GM19035 (cell line): Measurements from ENCODE around the gene ALDH1A1.
"Not testable (repeated sequence)": the region's sequence is repeated elsewhere in the genome, so short reads cannot be mapped to it uniquely, and the experiment has no call there.

Source experiments
- ATAC-seq: cut with Tn5 transposase; IDR thresholded peaks from one replicate; pipeline ENCODE4 v1.9.1; 2021; ENCODE audit not compliant: unreplicated experiment

Gene ALDH1A1

DNA sequence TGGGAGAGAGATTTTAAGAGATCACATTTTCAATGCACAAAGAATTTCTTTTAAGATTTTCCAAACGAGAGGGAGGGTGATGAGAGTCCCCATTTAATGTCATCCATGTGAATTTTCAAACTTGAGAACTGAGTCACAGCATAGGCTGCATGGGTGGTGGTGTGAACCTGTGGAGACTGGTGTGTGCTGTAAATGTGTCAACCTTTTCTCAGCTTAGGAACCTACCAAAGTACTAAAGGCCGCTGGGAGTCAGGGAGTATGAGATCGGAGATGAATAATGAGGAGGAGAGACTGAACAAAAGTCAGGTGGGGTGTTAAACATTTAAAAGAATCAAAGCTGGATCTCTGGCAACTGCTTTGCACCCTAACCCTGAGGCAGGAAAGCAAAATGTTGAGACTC lies 7.5 kb downstream of the ALDH1A1 start:
- ATAC-seq, result no peak

DNA sequence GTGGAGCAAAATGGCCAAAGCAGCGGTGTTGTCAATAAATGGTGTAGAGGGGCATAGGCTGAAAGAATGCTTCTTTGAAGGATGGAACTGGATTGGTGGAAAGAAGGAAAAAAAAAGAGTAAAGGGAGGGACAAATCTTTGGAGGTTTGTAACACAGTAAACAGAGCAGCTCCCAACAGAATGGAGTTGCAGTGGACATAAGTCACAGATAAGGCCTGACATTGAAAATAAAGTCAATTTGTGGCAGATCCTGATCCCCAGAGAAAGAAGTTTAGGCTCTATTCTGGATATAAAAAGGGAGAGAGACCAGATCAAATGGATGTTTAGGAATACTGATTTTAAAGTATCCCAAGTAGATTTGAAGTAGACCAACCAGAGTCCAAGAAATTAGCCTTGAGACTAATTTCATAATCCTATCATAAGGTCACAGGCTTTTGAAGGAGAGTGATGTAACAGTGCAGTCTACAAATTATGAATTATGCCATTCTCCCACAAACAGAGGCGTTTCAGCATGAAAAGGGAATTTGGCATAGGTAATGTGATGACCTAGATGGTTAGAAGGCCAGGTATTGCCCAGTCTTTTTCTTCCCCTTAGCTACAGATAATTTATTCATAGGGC lies 8.9 kb downstream of the ALDH1A1 start:
- no peak for ATAC-seq

DNA sequence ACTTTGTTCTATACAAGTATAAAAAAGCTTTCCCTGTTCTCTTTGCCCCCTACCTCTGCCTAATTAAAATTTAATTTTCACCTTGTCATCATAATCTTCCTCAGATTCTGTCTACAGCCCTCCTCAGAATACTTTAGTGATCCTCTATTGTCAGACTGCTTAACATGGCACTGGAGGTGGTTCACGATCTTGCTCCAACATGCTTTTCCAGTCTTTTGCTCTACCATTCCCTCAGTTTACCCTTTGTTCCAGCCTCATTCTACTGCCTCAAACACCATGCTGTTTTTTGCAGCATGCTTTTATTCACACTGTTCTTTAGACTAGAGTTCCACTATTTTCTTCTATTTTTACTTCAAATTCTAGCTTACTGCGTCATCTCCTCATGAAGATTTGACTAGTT lies 10.4 kb downstream of the ALDH1A1 start:
- no peak for ATAC-seq

DNA sequence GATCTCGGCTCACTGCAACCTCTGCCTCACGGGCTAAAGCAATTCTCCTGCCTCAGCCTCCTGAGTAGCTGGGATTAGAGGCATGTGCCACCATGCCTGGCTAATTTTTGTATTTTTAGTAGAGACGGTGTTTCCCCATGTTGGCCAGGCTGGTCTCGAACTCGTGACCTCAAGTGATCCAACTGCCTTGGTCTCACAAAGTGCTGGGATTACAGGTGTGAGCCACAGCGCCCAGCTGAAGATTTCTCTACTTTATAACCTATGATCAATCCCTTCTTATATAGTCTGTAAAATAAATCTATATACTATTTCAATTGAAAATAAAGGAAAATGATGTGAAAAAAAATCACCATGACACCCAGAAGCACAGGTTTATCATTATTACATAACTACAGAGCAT lies 13.3 kb downstream of the ALDH1A1 start:
- not testable (repeated sequence) for ATAC-seq

DNA sequence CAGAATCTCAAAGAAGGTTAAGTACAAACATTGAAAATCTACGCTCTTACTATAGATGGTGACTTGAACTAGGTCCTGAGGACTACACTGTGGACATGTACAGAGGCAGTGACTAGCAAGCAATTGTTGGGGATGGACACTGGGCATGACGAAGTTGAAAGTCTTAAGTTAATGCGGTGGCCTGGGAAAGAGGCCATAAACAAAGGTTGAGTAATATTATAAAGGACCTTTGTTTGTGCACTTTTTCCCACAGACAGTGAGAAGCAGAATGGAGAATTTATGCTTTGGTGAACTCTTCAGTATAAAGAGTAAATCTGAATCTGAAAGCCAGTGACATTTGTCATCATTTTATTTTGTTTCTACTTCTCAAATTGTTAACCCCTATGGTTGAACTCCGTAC lies 15.3 kb downstream of the ALDH1A1 start:
- ATAC-seq, result no peak

DNA sequence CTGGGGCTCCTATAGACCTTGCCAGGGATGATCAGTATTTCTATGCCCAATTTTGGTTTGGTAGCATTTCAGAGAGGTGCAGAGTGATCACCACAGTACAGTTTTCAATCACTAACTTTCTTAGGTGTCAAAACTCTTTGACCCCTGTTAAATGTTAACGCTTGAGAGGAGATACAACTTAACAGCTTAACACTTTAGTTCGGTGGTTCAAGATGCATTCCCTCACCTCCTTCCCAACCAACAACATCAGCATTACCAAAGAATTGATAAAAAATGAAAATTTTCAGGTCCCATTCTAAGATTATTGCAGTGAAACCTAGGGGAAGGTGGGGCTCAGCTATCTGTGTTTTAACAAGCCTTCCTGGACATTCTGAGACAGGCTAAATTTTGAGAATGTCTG lies 16.2 kb downstream of the ALDH1A1 start:
- ATAC-seq, result no peak

DNA sequence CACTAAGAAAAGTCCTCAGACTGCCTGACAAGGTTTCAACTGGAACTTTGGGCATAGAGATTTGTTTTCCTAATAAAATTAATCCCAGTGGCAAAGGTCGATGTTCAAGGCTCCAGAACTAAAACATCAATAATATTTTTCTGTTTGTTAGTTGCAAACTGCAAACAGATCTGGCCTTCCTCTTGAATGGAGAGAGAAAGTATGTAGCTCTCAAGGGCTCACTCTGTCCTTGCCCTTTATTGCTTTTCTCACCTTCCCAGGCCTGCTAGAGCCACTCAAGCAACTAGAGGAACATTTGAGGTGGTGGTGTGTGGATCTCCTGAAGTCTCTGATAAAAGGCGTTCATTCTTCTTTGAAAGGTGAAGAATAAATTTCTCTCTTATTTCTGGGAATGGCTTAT lies 16.6 kb downstream of the ALDH1A1 start:
- no peak for ATAC-seq

DNA sequence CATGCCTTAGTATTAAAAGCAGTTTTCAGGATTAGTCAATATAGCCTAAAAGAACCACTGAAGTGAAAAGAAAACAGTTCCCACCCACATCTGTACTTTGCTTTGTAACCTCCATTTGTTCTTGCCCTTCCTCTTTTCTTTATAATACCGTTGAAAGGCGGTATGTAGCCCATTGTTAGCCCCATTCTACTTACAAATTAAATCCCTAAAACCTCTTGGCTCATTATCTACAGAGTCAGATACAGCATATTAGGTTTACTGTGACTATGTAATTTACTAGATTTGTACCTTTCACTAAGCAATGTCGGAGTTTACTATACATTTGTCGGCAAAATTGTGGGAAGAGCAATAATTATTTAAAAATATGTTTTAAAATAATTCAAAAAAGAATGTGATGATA lies 17.3 kb downstream of the ALDH1A1 start:
- no peak for ATAC-seq

DNA sequence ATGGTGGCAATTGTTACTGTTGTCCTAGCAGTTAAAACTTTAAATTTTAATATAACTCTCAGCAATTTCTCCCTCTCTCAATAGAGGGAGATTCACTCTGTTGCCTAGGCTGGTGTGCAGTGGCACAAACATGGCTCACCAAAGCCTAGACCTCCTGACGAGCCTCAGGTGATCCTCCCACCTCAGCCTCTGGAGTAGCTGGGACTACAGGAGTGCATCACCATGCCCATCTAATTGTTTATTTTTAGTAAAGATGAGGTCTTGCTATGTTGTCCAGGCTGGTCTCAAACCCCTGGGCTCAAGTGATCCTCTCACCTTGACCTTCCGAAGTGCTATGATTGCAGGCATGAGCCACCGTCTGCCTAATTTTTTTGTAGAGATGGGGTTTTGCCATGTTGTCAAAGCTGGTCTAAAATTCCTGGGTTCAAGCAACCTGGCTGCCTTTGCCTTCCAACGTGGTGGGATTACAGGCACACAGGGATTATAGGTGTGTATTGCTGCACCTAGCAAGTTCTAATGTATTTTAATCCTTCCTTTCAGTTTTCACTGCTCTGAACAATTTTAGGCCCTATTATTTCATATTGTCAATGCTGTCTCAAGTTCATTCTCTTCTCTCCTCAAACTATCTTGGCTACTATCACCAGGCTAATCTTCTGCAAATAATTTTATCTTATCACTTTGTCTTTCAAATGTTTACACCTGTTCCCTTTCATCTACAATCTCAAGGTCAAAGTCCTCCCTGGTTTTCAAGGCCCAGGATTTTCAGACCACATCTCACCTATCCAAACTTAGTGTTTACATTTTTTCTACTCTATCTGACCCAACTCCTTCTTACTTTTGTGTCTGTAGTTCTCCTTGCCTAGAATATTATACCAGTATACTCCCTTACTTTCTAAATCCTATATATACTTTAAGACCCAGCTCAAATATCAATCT lies 18.9 kb downstream of the ALDH1A1 start:
- no peak for ATAC-seq

DNA sequence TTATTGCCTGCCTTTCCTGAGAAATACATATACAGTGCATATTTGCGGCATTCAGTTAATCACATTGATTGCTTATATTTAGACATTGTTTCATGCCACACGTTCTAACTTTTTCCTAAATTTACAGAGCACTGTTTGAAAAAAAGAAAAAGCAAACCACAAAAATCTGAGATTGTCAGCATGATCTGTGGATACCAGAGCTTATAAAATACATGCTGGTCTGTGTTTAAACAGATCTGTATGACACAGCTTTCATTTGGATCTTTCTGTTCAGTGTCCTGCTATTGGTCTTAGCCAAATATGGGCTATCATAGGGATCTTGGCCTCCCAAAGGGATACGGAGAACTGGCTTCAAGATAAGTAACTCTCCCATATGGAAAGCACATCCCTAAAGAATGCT lies 20.2 kb downstream of the ALDH1A1 start:
- ATAC-seq, result no peak

DNA sequence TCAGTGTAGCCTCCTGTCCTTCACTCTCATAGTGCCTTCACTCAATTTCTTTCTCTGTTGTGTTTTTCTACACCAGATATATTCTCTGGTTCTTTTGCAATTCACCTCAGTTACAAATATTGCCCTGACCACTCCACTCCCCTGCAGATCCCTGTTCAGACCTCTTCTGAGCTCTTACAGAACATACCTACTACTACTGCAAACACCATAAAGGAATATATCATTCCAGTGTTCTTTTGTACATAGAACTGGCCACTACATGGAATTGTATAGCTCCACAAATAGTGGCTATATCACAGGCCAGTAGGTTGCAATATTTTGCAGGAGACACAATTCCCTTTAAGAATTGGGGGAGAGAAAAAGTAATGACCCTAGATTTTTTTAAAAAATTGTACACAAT lies 21.0 kb downstream of the ALDH1A1 start:
- no peak for ATAC-seq

DNA sequence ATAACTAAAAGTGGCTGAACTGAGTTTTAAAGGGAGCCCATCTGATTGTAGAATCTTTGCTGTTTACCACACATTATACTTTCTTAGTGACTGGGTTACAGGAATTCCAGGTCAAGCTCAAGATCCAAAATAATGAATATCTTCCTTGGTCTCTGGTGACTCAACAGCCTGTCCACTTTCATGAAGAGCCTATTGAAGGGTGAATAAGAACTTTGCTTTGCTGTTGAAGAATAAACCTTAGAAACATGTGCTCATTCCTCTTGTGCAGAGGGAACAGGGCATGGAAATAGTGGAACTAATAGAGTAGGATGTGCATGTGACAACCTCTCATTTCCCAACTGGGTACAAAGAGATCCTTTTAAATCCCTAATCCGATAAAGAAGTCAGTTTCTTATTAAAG lies 21.4 kb downstream of the ALDH1A1 start:
- ATAC-seq, result no peak

DNA sequence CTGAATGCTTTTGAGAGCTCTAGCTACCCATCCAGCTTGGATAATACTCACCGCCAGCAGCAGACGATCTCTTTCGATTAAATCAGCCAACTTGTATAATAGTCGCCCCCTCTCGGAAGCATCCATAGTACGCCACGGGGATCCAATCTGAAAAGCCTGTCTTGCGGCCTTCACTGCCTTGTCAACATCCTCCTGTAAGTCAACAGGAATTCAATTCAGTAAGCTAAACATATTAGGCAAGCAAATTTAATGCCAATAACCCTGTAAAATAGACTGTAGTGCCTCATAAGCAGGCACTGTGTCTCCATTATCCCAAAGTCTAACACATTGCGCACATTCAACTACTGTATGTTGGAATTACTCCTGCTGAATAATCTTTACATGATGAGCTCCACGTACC lies 22.0 kb downstream of the ALDH1A1 start:
- ATAC-seq, result no peak

DNA sequence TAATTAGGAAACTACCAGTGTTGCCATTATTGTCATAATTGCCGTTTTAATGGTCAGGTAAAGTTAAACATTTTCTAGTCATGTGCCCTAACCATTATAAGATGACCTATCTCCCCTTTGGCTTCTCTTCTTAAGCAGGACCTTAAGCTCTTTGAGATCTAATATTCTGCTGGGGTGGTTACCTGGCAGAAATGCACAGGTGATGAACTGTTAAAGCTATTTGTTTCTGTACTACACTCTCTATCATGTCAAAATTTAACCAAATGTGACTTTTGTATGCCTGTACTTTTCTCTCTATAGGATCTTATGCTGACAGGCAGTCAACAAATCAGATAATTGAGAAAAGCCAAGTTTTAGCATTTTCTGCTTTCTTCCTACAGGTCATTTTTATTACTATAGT lies 23.3 kb downstream of the ALDH1A1 start:
- no peak for ATAC-seq

DNA sequence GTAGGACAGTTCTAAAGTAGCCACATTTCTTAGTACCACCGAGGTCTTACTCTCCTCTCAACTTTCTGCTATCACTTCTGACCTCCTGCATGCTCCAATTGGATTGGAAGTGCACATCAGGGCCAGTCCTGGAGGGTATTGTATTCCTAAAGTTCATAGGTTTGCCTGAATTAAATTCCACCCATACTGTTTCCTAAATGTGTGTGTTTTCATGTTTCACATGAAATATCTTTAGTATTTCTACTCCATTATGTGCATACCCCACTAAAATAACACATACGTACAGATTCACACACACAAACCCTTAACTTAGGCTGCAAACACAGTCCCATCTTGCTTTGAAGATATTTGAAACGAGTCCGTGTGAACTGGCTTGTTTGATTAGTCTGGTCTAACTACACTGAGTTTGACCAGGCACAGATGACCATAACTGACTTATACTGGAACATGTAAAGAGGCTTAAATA lies 24.8 kb downstream of the ALDH1A1 start:
- no peak for ATAC-seq

DNA sequence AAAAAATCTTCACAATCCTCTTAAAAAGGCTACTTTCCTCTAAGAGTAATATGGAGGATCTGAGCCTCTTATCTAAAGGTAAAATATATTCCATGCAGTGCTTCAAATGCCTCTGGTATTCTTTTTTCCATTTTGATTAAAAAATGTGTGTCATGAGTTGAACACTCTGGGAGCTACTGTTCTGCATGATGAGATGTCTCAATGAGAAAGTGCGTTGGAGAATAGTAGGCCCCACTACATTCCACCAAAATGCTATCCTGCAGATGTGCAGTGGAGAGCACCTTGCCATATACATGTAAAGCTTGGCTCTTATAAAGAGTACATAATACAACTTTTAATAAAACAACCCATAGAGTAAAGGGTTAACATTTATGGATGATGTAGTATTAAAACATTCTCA lies 26.3 kb downstream of the ALDH1A1 start:
- ATAC-seq, result no peak

DNA sequence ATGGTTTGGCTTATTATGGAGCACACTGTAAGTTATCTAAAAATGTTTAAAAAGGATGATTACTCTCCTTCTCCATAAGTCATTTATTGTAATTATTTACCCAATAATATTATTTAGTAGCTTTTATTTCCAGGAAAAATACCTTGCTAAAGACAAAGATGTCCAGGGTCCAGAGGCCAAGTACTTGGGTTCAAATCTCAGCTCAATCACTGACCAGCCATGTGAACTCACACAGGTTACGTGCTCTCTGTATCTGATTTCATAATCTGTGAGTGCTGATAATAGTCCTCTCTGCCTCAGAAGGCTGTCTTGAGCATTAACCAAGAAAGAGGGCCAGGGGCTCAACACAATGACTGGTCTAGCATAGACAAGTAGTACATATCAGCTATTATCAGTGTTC lies 27.0 kb downstream of the ALDH1A1 start:
- no peak for ATAC-seq

DNA sequence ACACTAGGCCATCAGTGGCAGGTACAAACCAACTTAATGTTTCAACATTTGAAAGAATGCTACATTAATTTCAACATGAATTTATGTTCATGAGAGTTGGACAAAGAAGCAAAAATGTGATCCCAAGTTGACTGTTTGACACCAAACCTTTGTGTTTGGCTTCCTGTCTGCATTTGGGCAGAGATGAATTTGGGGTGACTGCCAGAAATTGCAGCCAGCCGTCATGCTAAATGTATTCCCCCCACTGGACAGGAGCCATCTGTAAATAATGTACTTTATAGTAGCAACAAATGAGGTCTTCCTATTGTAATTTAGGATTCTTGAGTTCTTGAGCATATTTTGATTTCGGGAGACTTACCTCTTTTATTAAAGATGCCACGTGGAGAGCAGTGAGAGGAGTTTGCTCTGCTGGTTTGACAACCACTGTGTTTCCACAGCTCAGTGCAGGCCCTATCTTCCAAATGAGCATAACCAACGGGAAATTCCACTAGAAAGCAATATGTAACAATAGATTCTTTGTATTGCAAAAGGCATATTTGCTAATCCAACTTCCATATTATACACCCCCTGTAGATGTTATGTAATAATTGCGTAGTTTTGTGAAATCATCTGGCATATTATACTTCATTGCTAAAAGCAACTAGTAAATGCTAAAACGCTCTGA lies 27.6 kb downstream of the ALDH1A1 start:
- ATAC-seq, result no peak

DNA sequence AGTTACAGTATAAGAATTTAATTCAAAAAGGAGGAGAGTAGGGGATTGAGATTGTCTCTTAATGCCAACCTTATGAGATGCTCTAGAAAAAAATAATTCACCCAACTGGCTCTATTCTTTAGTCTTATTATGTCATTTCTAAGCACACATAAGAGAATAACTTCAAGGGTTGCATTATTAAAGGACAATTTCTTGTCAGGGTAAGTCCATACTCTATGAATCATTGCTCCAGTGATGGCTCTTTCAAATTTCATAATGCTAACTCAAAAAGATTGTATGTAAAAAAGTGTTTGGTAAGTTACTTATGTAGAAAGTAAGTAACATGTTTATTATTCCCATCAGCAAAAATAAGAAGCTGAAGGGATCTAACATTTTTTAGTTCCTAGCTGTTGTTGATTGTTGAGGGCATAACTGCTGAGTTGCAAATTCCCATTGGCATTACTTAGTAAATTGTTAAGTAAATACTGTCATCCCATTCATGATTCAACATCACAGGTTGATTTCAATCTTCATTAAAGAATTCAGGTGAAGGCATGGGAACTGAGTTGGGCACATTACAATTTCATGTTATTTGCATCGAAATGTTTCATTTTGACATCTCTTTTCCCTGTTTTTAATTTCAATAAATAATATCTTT lies 28.6 kb downstream of the ALDH1A1 start:
- no peak for ATAC-seq

DNA sequence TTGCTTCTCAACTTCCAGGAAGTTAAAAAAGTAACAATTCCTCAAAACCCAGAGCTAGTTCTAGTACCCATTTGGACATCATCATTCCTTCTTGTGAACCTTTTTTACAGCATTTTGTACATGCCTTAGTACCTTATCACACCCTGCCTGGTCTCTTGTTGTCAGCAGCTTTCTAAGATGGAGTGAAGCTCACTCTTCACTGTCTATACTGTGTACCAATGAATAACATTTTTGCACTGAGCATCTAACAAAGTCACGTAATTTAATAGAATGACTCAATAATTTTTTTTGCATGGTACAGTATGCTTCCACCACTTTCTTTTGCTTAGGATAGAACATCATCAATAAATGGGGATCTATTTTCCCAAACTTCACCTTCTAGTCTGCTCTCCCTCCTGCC lies 29.8 kb downstream of the ALDH1A1 start:
- ATAC-seq, result no peak

DNA sequence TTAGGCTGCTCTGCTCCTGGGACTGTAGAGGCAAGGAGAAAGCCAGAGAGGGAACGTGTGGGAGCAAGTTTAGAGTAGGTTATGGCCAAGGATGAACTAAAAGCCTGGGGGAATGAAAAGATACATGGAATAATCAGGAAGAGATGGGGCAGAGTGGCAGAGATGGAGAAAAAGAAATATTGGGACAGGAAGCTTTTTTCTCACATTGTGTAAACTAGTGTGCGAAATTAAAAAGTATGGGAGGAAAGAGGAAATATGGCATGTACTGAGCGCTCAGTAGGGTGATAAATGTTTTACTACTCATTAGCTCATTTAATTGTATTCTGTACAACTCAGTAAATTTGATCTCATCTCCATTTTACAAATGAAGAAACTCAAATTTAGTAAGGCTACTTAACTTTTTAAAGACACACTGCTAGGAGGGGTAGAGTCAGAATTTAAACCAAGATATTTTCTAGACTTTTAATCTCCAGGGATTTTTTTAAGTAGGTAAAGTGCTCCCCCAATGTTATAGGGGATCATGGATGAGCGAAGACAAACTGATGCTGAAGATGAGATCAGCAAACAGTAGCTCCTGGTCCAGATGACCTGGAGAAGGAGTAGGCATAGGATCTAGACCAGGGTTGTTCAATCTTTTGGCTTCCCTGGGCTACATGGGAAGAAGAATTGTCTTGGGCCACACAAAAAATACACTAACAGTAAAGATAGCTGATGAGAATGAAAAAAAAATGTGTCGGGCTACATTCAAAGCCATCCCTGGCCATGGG lies 30.8 kb downstream of the ALDH1A1 start:
- no peak for ATAC-seq
